ENCODE measurements around the gene HLA-DPA1.
A peak's percentile ranks its signal among the peaks of the same experiment; 100 is the strongest.

- peak; percentile 69 for TF ChIP-seq CTCF (IDR thresholded peaks at IDR 0.05; ENCODE audit: low read depth, low read length)
- TF ChIP-seq EZH2phosphoT487 (IDR thresholded peaks at IDR 0.05; ENCODE audit: low read depth) = no peak
Observed at GRCh38 chr6:33014841-33015634, 58.4 kb downstream of the HLA-DPA1 start.

All from OCI-LY3 (cell line).